A673 (cell line): ENCODE results near the gene FLT4. TPM values are rescaled to one million over a fixed set of nuclear protein-coding genes. Genes with fewer than 3 reads are reported as not detected.

Experiments used
- BruUV-seq: library from RNA; stranded (reverse); fragments of 400-500 nt; replicated peaks from 2 replicates; lab custom pipeline; 2021; lab: Mats Ljungman, UMichigan
- CTCF ChIA-PET: fragments of 300-600 bp; sonication (Branson Sonifier 250); formaldehyde crosslinking; loops from one replicate; lab custom pipeline; 2022; ENCODE audit warnings: antibody characterized with exemption; lab: Charles Lee
- POLR2A ChIA-PET: fragments of 300-600 bp; sonication (Branson Sonifier 250); formaldehyde crosslinking; loops from one replicate; lab custom pipeline; 2022; ENCODE audit warnings: antibody characterized with exemption; ENCODE audit not compliant: low non-redundant PET; lab: Charles Lee
- DNase-seq: peaks from one replicate; pipeline ENCODE4 v3.0.0-alpha.2; 2015; ENCODE audit warnings: low spot score
- H3K27ac ChIP-seq: fragments of 200-600 bp; sonication (generic); 2 replicates; pipeline ENCODE4 v1.5.1; 2016; ENCODE audit warnings: mixed run types, low read depth, mild to moderate bottlenecking, mixed read lengths, antibody characterized with exemption, low read length; ENCODE audit not compliant: poor library complexity, severe bottlenecking
- H3K27me3 ChIP-seq: fragments of 200-600 bp; sonication (generic); replicated peaks from 2 replicates; pipeline ENCODE4 v1.6.1; 2017; ENCODE audit warnings: mixed run types, low read depth, mild to moderate bottlenecking, mixed read lengths, antibody characterized with exemption, low read length; ENCODE audit not compliant: insufficient read depth, poor library complexity
- H3K36me3 ChIP-seq: fragments of 200-600 bp; sonication (generic); 2 replicates; pipeline ENCODE4 v1.6.1; 2016; ENCODE audit warnings: mixed run types, mild to moderate bottlenecking, mixed read lengths, antibody characterized with exemption, low read length; ENCODE audit not compliant: insufficient read depth, poor library complexity, severe bottlenecking
- H3K4me1 ChIP-seq: fragments of 200-600 bp; sonication (generic); 2 replicates; pipeline ENCODE4 v1.6.1; 2017; ENCODE audit warnings: mixed run types, mild to moderate bottlenecking, mixed read lengths, antibody characterized with exemption, low read length; ENCODE audit not compliant: insufficient read depth, poor library complexity, severe bottlenecking
- H3K4me3 ChIP-seq: fragments of 200-600 bp; sonication (generic); 2 replicates; pipeline ENCODE4 v1.5.1; 2016; ENCODE audit warnings: low read depth, mixed run types, mild to moderate bottlenecking, mixed read lengths, low read length; ENCODE audit not compliant: poor library complexity, severe bottlenecking
- H3K9me3 ChIP-seq: fragments of 200-600 bp; sonication (generic); 2 replicates; pipeline ENCODE4 v1.6.1; 2016; ENCODE audit warnings: mixed run types, low read depth, mild to moderate bottlenecking, mixed read lengths, antibody characterized with exemption, low read length; ENCODE audit not compliant: poor library complexity, severe bottlenecking
- CTCF ChIP-seq: fragments of 300-800, 200-600 bp; sonication (generic); conservative IDR thresholded peaks from 2 replicates; pipeline ENCODE4 v1.5.1; 2017; ENCODE audit warnings: low read depth, mild to moderate bottlenecking, antibody characterized with exemption, low read length, moderate library complexity, mixed read lengths
- EZH2 ChIP-seq: fragments of 200-600 bp; sonication (generic); IDR thresholded peaks from 2 replicates; pipeline ENCODE4 v1.6.1; 2017; ENCODE audit warnings: borderline replicate concordance, low read depth, mild to moderate bottlenecking, mixed read lengths, antibody characterized with exemption, low read length; ENCODE audit not compliant: poor library complexity, severe bottlenecking
- intact Hi-C: fragments of 100-400 bp; cut with micrococcal nuclease; formaldehyde crosslinking; loops from one replicate; pipeline ENCODE4 v1.10.0; 2022; ENCODE audit not compliant: unreplicated experiment
- total RNA-seq: library from RNA; stranded (reverse); gene quantifications from 2 replicates; pipeline ENCODE4 v1.2.3, GENCODE V29; 2021

The FLT4 gene
- total RNA-seq, 1 experiment from 2014 or later = 8.6 TPM

- Histone ChIP-seq H3K27ac (no peak overlapping the region), H3K27me3 (no peaks in the 10 kb centered on the region), H3K9me3 (no peaks in the 10 kb centered on the region), H3K4me3 (no peak overlapping the region), H3K36me3 (no peaks in the 10 kb centered on the region), H3K4me1 (no peaks in the 10 kb centered on the region)
- intact Hi-C loops = no loop called here
- BruUV-seq = no TSS peak
- no peak for TF ChIP-seq EZH2
- TF ChIP-seq CTCF = no peak
- ChIA-PET CTCF (no interaction called here), POLR2A (no interaction called here)
- no peak for DNase-seq
Observed at GRCh38 chr5:180608572-180609310, 40.7 kb downstream of the FLT4 start.

- no peaks in the 10 kb centered on the region for H3K9me3 ChIP-seq
- H3K4me1 ChIP-seq = no peaks in the 10 kb centered on the region
- no peak overlapping the region for H3K4me3 ChIP-seq
- H3K27ac ChIP-seq = no peak overlapping the region
- no peaks in the 10 kb centered on the region for H3K27me3 ChIP-seq
- no TSS peak for BruUV-seq
- ChIA-PET POLR2A (no interaction called here), CTCF (no interaction called here)
- no peak for DNase-seq
- no peak for TF ChIP-seq EZH2
- TF ChIP-seq CTCF = no peak
- no peaks in the 10 kb centered on the region for H3K36me3 ChIP-seq
- intact Hi-C loops = no loop called here
Observed at GRCh38 chr5:180607861-180608571, 41.4 kb downstream of the FLT4 start.

GRCh38 chr5:180606215-180606785 lies 43.1 kb downstream of the FLT4 start:
- no peak; the same call in 1 of the 2 replicates for TF ChIP-seq CTCF
- Histone ChIP-seq H3K36me3 (no peaks in the 10 kb centered on the region), H3K4me3 (no peak overlapping the region), H3K27me3 (no peaks in the 10 kb centered on the region), H3K9me3 (no peaks in the 10 kb centered on the region), H3K4me1 (no peaks in the 10 kb centered on the region), H3K27ac (no peak overlapping the region)
- no TSS peak for BruUV-seq
- POLR2A ChIA-PET = no interaction called here
- CTCF ChIA-PET = interaction anchor here (0.6 to 0.8 kb wide), 3 partner anchors 13 to 27 kb away, joined by 4 to 8 read pairs (median 5); no protein-coding TSS in a partner anchor
- intact Hi-C loops = no loop called here
- DNase-seq = no peak
